ENCODE measurements around the gene HEPN1. TPM values are rescaled to one million over a fixed set of nuclear protein-coding genes. Genes with fewer than 3 reads are reported as not detected.

HEPN1 gene
- total and polyA plus RNA-seq, 2 of the 8 experiments (the other 6 are each of a cell fraction or from before 2014, with no cell fraction given), result not detected

DNA sequence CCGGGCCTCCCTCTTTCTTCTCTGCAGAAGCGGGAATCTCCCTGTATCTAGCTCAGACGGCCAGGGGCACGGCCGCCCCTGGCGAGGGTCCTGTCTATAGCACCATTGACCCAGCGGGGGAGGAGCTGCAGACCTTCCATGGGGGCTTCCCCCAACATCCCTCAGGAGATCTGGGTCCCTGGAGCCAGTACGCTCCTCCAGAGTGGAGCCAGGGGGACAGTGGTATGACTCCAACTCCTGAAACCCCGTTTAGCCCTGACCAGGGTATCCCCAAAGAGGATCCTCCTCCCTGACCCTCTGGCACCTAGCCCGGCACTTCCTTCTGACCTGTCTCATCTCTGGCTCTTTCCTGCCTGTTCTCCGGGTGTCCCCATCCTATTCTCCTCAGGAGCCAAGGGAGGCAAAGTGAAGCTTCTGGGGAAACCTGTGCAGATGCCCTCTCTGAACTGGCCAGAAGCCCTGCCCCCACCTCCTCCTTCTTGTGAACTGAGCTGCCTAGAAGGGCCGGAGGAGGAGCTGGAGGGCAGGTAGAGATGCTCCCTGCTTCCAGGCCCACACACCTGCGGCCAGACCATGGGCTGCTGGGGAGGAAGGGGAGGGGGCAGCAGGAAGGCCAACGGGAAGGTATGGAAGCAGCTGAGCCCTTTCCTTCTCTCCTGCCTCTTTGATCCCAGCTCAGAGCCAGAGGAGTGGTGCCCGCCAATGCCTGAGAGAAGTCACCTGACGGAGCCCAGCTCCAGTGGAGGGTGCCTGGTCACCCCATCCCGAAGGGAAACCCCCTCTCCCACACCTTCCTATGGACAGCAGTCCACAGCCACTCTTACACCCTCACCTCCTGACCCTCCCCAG is 40.9 kb upstream of the HEPN1 start:
- Histone ChIP-seq H3K27ac (ENCODE audit: low read depth, low read length) (no peak overlapping the region), H3K4me1 (replicated peaks in 1 of 4; ENCODE audit: control insufficient read depth in 3 of 4, insufficient read depth in 4 of 4, low read length in 3 of 4) (peaks cover 0 to 14% (median 8%) of the 10 kb centered on the region in 4 experiments; a peak in 5 of 7 replicates), H3K27me3 (replicated peaks in 1 of 4; ENCODE audit: control insufficient read depth in 3 of 4, extremely low read depth in 1 of 4, insufficient read depth in 3 of 4, low read length in 3 of 4) (peaks cover 0 to 29% (median 23%) of the 10 kb centered on the region in 4 experiments; a peak in 6 of 7 replicates), H3K23ac (ENCODE audit: insufficient read length) (no peak overlapping the region), H2AK5ac (ENCODE audit: low read depth, low read length) (no peak overlapping the region), H2BK12ac (ENCODE audit: low read depth, low read length) (no peak overlapping the region), H3K79me2 (ENCODE audit: control insufficient read depth in 1 of 2, insufficient read depth in 2 of 2, low read length in 2 of 2) (no peaks in the 10 kb centered on the region), H3K23me2 (ENCODE audit: low read depth, low read length) (peaks cover 8% of the 10 kb centered on the region; the same call in 1 of the 2 replicates), H4K20me1 (replicated peaks in 1 of 2; ENCODE audit: control insufficient read depth in 1 of 2, insufficient read depth in 2 of 2, low read length in 2 of 2) (no peaks in the 10 kb centered on the region), H2BK5ac (ENCODE audit: low read depth, low read length) (no peak overlapping the region), H3K14ac (ENCODE audit: insufficient read length) (no peak overlapping the region), H2BK20ac (ENCODE audit: low read length) (no peak overlapping the region), H2BK120ac (replicated peaks; ENCODE audit: low read depth, low read length) (no peak overlapping the region), H3K9ac (replicated peaks in 1 of 4; ENCODE audit: extremely low read depth in 1 of 4, low read depth in 3 of 4, low read length in 3 of 4) (no peak overlapping the region), H3K4ac (replicated peaks; ENCODE audit: insufficient read length, low read depth, low read length) (no peak overlapping the region), H2BK15ac (ENCODE audit: low read length) (peak overlapping the region; percentile 88; the same call in 1 of the 2 replicates), H4K8ac (ENCODE audit: extremely low read depth, insufficient read depth, low read length) (peak overlapping the region; percentile 7; the same call in 1 of the 2 replicates), H4K91ac (replicated peaks; ENCODE audit: insufficient read length, low read length) (no peak overlapping the region), H3K56ac (replicated peaks; ENCODE audit: insufficient read length, low read depth, low read length) (no peak overlapping the region), H3K4me2 (ENCODE audit: insufficient read depth in 1 of 2, low read depth in 2 of 2, low read length in 2 of 2) (peak overlapping the region; percentile 40 to 75; a peak in 3 of 4 replicates), H3K18ac (ENCODE audit: extremely low read depth, low read length) (no peak overlapping the region), H4K5ac (ENCODE audit: insufficient read length, low read depth, low read length) (no peak overlapping the region), H3K79me1 (ENCODE audit: low read depth, low read length) (no peaks in the 10 kb centered on the region), H2AFZ (ENCODE audit: low read length) (no peak overlapping the region), H3K36me3 (ENCODE audit: control insufficient read depth in 2 of 4, insufficient read depth in 4 of 4, low read length in 3 of 4) (no peaks in the 10 kb centered on the region), H3K4me3 (ENCODE audit: extremely low read depth in 1 of 4, insufficient read depth in 2 of 4, low read depth in 3 of 4, low read length in 4 of 4) (peak overlapping the region in 1 of 4 experiments; percentile 76; a peak in 1 of 8 replicates), H3K9me3 (ENCODE audit: insufficient read depth in 2 of 2, low read depth in 1 of 2, low read length in 1 of 2) (no peaks in the 10 kb centered on the region)
- ChIA-PET CTCF (ENCODE audit: partially characterized antibody) (interaction anchor here (0.6 to 2.0 kb wide), 13 partner anchors 9 to 239 kb away, joined by 3 to 10 read pairs (median 4); partner anchors contain the start of gene HEPACAM), POLR2A (ENCODE audit: partially characterized antibody) (interaction anchor here (1.4 to 1.8 kb wide), 3 partner anchors 9 to 40 kb away, joined by 3 to 7 read pairs (median 4); partner anchors contain the start of gene ROBO4)
- FAIRE-seq (no peak), DNase-seq (ENCODE audit: low read depth in 1 of 2, low spot score in 2 of 2) (no peak)
- 89% methylated on average over 12 of the region's 17 CpGs; no CpG with 5 or more reads in 1 of the 2 experiments for WGBS, 2 experiments (ENCODE audit: extremely low coverage in 1 of 2, insufficient coverage in 1 of 2, insufficient read length in 1 of 2, insufficient replicate concordance in 2 of 2, low coverage in 1 of 2, low lambda C conversion rate in 2 of 2, missing lambda C conversion rate in 1 of 2)
- no peak for TF ChIP-seq USF2 (IDR thresholded peaks at IDR 0.05; ENCODE audit: low read length)
- TF ChIP-seq GTF2F1 (IDR thresholded peaks at IDR 0.05; ENCODE audit: borderline replicate concordance, low read depth, low read length), result no peak
- no peak for TF ChIP-seq SIRT6 (IDR thresholded peaks at IDR 0.05; ENCODE audit: low read length)
- no peak for TF ChIP-seq TAF7 (optimal IDR thresholded peaks at IDR 0.05; ENCODE audit: borderline replicate concordance, low read depth, low read length)
- TF ChIP-seq CTBP2 (IDR thresholded peaks at IDR 0.05; ENCODE audit: borderline replicate concordance, insufficient read depth, insufficient read length, low read length), result no peak
- no peak for TF ChIP-seq RBBP5 (IDR thresholded peaks at IDR 0.05; ENCODE audit: borderline replicate concordance, low read depth, low read length)
- no peak for TF ChIP-seq NRF1 (IDR thresholded peaks at IDR 0.05; ENCODE audit: low read depth, low read length)
- no peak for TF ChIP-seq JUN (IDR thresholded peaks at IDR 0.05; ENCODE audit: low read depth, low read length)
- TF ChIP-seq SUZ12 (IDR thresholded peaks at IDR 0.05; ENCODE audit: low read length), result no peak
- no peak for TF ChIP-seq CBX5 (IDR thresholded peaks at IDR 0.05; ENCODE audit: low read depth, low read length)
